Stimulated activated CD4-positive, alpha-beta T cell treated with anti-CD3 and anti-CD28 coated beads, Interleukin-12 subunit alpha, Interleukin-12 subunit beta, amount 100 ng/mL, for 48 hours (primary cell): ENCODE data around the gene OR10A5.
"Not testable (repeated sequence)": the region's sequence is repeated elsewhere in the genome, so short reads cannot be mapped to it uniquely, and the experiment has no call there.

ENCODE experiments used
- DNase-seq, 3 donors: peaks; one replicate each; pipeline ENCODE4 v3.0.0-alpha.2; 2020; ENCODE audit warnings: low read depth in 2 of 3, low spot score in 1 of 3

The OR10A5 gene, protein sequence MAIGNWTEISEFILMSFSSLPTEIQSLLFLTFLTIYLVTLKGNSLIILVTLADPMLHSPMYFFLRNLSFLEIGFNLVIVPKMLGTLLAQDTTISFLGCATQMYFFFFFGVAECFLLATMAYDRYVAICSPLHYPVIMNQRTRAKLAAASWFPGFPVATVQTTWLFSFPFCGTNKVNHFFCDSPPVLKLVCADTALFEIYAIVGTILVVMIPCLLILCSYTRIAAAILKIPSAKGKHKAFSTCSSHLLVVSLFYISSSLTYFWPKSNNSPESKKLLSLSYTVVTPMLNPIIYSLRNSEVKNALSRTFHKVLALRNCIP

DNA sequence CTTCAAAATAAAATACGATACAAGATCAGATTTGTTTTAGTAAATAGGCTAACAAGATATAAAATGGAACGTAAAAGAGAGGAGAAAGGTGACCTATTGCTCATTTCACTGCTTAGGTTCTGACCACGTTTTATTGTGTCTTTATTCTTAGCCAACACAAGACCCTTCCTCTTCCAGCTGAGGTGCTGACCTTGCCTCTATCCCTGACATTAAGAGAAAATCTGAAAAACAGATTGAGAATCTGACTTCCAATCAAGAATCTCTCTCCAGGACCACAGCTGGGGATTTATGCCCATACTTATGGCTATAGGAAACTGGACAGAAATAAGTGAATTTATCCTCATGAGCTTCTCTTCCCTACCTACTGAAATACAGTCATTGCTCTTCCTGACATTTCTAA, at the start of gene OR10A5:
Gene OR10A5, plus strand, starts transcription at position 301 of the 400 bp plus-strand sequence. Its CDS starts 0 bp downstream, at position 301.
- no peak for DNase-seq

DNA sequence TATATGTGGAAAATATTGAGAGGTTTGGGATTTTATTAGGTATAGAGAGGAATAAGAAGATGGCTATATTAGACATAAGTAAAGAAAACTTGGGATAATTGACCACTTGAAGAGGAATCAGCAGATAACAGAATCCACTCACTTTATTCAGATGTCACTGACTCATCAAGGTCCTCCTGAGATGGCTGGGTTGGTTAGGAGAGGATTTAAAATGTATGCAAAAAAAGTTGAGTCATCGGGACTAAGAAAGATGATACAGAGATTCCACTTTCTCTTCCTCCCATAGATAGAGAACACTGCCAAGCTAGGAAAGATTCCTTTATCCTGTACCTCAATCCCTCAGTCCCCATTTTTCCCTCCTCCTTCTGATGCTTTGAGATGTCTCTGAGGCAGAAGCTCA, 46.1 kb upstream of the OR10A5 start, which contains the start of gene OR6A2:
Gene OR6A2, minus strand, starts transcription at position 288 of the 400 bp plus-strand sequence. CDS start 3,981 bp downstream, outside the sequence.
- no peak for DNase-seq

DNA sequence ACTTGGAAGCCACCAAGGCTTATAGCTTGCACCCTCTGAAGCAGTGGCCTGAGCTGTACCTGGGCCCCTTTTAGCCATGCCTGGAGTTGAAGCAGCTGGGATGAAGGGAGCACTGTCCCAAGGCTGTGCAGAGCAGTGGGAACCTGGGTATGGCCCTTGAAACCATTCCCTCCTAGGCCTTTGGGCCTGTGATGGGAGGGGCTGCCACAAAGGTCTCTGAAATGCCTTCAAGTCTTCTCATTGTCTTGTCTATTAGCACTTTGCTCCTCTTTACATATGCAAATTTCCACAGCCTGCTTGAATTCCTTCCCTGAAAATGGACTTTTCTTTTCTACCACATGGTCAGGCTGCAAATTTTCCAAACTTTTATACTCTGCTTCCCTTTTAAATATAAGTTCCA, 44.4 kb upstream of the OR10A5 start:
- DNase-seq, result not testable (repeated sequence)

DNA sequence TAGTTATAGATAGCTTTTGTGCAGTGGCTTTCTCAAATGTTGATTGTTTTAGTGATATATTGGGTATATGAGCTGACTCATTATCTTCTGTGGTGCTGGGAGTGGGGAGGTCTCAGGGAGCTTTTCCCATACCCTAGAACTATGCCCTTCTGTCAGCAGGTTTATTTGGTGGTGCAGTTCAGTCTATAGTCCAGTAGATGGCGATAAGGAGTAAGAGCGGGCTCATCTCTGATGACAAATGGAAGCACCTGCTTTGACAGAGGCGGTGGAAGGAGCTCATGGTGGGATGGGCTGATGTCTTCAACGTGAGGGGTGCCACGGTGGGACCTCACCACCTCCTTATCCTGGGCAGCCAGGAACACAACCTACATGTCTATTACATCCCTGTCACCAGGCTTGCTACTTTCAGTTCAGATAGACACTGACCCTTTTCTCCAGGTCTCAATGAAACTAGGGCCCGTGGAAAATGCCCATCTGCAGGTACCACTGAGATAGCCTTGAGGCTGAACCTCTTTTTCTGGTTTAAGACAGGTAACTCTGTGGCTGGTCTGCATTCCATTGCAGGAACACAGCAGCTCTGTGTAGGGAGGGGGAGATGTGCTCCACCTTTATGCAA, 33.0 kb upstream of the OR10A5 start:
- DNase-seq, result peak in 2 of 3 donors; percentile 4 to 53

DNA sequence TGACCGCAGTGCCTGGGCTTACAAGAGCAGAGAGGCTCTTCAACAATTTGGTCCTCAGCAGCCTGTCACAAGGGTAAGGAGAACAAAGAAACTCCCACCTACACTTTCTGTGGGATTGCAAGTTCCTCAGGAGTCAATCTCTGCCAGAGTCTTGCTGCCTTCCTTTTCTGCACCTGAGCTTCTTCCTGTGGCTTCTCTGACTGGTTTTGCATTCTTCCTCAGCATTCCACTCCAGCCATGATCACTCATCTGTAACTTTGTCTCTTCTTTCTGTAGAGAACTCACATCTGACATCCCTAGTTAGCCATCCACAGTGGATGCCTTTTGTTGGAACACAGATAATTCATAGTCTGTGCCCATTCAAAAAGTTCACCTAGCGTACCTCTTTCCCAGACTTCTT, 31.8 kb upstream of the OR10A5 start:
- no peak for DNase-seq

DNA sequence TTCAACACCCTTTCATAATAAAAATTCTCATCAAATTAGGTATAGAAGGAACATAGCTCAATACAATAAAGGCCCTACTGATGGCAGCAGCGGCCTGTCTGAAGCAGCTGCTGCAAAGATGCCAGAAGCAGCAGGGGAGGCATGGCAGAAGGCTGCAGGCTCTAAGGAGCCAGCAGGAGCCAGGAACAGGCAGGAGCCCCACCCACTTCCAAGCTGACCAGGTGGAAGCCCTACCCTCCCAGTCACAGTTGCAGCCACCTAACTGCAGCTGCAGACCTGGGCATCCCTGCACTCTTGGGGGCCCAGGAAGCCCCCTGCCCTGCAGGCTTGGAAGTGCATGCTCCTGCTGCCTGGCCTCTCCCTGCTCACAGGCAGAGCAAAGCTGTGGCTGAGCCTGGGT, 27.8 kb upstream of the OR10A5 start:
- DNase-seq, result no peak

DNA sequence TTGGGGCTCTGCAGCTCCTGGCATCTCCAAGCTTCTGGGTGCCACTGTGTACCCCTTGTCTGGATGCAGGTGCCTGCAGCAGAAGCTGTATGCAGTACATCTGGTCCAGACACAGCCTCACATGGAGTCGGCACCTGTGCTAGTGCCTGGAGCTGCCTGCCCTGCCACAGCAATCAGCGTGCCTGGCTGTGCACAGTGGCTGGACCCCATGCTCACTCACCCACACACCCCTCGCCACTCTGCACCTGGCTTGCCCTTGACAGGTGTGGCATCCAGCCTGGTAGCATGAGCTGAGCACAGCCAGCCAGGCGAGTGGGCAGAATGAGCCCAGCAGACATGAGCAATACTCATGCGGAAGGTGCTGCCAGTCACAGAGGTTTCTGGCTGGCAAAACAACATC, 26.5 kb upstream of the OR10A5 start:
- DNase-seq, result no peak

DNA sequence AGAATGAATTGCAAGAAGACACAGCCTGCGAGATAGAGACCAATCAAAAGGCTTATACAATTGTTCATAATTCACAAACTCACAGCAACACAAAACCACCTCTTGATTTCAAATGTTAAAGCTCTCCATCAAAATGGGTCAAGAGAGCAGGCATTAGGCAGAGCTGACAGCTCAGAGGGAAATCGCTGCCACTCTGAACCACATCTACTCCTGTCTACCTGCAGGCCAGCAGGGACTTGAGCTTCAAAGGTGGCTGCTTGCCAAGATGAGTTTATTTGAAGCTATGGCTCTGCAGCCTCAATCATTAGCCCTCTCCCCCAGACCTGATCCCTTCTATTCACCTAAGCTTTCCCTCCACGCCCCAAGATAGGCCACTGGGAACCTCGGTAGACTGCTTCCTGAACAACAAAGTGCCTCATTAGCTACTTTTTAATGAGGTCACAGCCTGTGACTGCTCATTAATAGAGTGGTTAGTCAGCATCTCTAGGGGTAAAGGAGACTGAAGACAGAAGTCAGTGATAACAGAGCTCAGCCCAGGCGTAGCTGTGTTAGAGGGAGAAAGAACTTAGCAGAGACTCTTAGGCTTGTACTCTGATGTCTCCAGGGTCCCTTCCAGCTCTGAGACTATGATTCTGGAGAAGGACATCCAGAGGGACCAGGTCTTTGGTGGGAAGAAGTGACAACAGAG, 21.2 kb upstream of the OR10A5 start:
- no peak for DNase-seq

DNA sequence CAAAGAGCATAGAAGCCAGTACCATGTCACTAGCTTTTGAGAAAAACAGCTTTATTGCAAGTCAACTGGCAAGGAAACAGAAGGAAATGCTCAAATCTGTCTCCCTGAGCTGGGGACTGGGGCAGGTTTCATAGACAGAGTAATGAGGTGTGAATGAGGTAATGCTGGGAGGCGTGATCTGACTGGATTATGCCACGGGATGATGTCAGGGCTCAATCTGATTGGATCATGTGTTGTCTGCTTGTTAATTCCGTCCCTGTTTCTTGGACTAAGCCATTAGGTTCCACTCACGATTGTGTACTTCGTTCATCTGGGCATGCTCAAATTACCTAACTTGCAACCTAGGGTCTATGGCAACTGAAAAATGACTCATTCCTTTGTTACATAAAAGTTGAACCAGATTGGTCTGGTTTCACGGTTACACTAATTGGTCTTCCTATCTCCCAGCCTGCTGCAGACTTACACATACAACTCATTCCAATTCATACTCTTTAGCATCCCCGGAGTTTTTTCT, 20.2 kb upstream of the OR10A5 start:
- DNase-seq, result no peak

DNA sequence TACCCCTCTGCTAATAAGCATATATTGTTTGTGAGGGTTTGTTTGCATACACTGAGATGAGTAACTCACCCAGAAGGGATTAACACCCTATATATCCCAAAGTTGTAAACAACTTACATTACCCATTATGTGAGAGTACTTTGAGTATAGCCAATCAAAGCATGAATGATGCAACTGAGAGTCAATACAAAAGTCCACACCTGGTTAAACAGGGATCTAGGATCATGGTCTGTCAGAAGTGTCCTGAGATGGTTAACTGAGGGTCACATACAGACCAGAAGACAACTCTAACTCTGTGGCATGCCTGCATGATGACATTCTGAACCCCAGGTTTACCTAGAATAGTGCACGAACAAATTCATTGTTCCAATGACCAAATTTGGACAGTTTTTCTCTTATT, 17.4 kb upstream of the OR10A5 start:
- DNase-seq, result no peak

DNA sequence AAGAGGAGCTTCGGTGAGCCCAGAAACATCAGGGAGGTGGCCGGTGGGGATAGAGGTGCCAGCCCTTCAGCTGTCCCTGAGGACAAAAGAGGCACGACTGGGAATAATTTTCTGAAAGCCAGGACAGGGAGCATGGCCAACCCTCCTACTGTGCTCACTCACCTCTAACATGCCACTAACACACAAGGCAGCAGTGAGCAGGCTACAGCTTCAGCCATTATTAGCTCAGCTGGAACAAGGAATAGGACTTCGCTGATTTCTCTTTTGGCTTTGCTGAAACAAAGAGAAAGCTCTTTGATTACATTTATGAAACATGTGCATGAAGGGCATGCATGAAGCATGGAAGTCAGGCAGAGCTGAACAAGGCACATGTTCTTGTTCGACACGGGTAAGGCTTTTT, 12.1 kb upstream of the OR10A5 start:
- DNase-seq, result no peak

DNA sequence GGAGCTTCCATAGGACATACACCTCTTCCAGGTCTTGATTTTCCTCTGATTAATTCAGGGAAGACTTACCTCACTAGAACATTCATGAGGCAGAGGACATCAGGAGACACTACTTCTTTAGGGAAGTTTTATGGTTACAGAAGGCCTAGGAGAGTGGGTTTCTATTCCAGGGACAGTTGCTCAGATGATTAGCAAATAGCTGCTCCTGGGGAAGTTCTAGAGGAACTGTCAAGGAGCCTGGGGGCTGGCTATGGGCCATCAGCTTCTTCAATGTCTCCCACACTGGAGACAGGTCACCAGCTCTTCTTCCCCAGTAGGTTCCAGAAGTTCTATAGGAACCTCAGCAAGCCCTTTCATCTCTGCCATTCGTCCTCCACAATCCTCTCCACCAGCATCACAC, 11.5 kb upstream of the OR10A5 start:
- no peak for DNase-seq

DNA sequence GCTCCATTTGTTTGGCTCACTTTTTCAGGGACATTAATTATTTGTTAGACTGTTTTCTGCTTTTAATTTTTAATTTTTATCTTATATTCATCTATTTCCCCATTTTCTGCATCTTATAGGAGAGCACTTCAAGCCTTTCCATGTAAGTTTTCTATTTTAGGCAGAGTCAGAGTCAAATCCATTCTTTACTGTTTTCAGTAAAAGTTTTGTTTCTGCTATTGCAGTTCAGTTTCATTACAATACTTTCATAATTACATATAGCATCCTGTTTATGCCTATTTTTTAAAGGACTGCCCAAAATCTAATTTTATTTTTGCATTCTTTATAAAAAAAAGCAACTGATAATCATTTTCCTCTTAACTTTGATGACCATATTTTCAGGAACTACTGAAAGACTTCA, 3.8 kb upstream of the OR10A5 start:
- DNase-seq, result no peak

DNA sequence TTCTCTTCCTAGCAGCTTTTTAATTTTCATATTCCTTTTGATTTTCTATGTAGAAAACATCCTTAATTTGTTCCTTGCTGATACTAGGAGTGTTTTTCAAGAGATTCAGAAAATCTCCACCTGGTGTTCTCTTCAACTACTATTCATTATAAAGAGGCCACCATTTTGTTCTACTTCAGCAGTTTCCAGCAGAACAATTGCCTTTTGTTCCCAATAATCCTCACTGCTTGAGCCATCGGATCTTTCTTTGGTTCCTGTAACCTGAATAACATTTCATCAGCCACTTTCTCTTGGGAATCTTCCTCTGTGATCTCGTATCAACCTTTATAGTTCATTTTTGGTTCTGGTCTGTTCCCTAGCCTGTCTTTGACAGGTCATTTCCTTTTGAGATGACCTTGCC, 1.8 kb upstream of the OR10A5 start:
- no peak for DNase-seq

DNA sequence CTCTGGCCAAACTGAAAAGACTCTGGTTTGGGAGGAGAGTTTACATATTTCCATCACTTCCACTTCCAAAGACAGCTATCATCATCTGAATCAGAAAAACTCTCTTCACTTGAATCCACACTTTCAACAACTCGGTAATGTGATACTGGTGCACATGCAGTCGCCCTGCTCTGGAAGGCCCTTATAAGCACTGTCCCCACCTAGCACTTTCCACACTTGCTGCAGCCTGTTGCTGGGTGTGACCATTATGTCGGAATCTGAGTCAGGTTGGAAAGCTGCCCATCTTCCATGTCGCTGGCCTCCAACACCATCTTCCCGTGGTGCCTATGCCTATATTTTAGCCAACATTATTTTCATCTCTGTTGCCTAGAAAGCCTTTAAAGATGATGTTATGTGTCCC, 1.1 kb upstream of the OR10A5 start:
- no peak for DNase-seq

DNA sequence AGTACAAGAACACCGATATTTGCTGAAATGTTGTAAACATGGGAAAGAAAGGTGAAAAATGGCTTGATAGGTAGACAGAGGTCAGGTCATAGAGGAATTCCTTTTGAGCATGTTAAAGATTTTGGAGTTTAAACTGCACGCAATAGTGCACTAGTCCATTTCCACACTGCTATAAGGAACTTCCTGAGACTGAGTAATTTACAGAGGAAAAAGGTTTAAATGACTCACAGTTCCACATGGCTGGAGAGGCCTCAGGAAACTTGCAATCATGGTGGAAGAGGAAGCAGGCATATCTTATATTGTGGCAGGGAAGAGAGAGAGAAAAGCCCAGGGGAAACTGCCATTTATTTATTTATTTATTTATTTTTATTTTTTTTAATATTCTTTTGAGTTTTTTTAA, 5.0 kb downstream of the OR10A5 start:
- DNase-seq, result no peak

DNA sequence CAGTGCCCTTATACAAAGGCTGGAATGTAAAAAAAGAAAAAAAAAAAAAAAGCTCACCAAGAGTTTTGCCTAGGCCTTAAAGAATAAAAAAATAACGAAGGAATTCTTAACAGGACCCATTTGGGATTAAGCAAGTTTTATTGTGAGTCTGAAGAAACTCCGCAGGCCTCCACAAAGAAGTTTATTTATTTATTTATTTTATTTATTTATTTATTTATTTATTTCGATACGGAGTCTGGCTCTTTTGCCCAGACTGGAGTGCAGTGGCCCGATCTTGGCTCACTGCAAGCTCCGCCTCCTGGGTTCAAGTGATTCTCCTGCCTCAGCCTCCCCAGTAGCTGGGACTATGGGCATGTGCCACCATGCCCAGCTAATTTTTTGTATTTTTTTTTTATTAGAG, 9.3 kb downstream of the OR10A5 start:
- not testable (repeated sequence) for DNase-seq

DNA sequence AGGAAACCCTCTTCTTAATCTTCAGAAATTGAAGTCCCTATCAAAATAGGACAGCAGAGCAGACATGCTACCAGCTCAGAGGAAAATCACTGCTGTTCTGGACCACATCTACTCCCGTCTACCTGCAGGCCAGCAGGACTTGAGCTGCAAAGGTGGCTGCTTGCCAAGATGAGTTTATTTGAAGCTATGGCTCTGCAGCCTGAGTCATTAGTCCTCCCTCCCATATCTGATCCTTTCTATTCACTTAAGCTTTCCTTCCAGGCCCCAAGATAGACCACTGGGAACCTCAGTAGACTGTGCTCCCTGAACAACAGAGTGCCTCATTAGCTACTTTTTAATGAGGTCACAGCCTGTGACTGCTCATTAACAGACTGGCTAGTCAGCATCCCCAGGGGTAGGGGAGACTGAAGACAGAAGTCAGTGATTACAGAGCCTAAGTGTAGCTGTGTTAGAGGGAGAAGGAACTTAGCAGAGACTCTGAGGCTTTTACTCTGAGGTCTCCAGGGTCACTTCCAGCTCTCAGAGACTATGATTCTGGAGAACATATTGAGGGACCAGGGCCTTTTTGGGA, 10.6 kb downstream of the OR10A5 start:
- no peak for DNase-seq

DNA sequence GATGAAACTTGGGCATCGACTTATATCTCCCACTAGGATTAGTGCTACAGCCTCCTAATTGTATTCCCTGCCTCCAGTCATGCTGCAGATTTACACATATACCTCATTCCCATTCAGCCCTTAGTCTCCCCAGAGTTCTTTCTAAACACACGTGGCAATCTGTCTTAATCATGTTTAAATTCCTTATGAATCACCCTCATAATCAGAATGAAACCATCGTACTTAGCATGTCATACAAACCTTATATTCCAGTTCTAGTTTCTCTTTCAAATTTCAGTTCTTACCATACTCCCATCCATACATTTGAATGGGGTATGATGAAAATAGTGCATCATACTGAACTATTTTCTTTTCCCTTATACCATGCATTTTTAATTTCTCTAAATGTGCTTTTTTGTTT, 11.4 kb downstream of the OR10A5 start:
- no peak for DNase-seq

DNA sequence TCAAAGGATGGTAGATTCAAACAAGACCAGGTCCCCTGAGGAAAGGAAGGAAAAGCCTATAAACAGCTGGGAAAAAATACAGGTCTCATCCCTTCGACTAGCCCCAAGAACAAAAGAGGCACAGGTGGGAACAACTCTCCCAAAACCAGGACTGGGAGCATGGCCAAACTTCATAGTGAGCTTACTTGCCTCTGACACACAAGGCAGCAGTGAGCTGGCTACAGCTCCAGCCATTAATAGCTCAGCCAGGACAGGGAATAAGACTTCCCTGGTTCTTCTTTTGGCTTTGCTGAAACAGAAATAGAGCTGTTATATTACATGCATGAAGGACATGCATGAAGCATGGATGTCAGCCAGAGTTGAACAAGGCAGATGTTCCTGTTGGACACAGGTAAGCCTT, 17.5 kb downstream of the OR10A5 start, which contains the start of gene OR10A2:
Gene OR10A2, plus strand, starts transcription at position 97 of the 400 bp plus-strand sequence. CDS start 6,698 bp downstream, outside the sequence.
- DNase-seq, result no peak

DNA sequence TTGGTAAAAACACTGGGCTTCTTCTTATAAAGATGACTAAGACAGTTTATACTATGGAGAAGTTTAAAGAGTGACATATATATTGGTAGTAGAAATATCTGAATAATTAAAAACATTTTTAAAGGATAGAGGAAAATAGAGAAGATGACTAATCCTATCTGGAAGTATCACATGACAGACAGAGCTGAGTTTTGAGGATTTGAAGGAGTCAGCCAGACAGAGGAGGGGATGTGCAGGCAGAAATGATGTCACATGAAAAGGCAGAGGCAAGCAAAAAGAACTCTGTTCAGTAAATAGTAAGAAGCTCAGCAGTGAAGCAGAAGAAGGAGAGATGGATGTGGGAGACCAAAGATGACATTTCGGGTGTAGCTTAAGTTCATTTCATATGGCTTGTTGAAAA, 19.0 kb downstream of the OR10A5 start:
- DNase-seq, result no peak

DNA sequence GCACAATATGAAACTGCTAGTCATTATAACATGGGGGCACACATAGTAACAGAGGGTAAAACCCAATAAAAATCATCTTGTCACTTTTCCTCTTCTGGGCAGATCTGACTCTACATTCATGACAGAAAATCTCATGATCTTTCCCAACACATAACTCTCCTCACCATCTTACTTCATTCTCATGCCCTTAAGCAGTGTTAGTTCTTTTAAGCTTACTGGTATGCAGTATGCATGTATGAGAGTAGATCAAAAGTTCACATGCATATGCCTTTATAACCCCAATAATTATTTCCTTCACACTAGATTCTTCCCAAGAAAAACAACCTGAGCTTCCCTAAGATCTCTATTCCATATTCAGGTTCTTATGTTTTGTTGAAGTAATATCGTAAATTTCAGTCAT, 25.8 kb downstream of the OR10A5 start:
- no peak for DNase-seq
